ENCODE data around the gene OR14A2. TPM values are rescaled to one million over a fixed set of nuclear protein-coding genes. Genes with fewer than 3 reads are reported as not detected.

OR14A2 gene
- not detected in 2 replicates for total RNA-seq

DNA sequence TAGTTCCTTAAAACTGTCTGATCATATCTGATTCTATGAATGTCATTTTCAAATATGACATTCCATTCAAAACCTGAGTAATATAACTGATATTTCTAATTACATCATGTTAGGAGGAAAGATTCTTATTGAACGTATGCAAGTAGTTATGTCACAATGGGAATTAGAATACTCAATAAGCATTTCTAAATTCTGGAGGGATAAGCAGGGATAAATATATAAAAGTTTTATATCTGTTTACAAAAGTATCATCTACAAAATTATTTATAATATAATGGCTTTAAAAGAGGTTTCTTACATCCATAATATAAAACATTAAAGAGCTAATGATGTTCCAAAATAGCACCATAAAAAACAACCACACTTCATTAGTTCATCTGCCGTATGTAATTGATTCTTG lies at the start of gene OR14A2:
Gene OR14A2 (minus strand): TSS at position 101 of the 400 bp plus-strand sequence.

DNA sequence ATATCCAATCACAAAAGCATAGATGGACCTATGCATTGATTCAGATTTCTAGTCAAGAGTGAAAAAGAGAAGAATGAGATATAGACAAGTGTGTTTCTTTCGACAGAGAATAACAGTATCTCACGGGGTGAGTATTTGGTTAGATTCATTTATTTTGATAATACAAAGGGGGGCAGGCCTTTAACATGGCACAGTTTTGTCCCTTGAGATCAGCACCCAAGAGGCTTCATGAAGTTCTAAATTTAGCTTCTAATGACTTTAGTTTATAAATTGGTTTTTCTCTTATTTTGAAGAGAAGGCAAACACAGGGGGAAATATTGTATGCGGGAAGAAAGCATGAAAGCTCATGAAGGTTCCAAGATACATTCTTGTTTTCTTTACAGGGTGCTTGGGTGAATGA lies 12.5 kb upstream of the OR14A2 start, which contains the start of gene OR1C1:
Gene OR1C1 (minus strand): TSS at position 101 of the 400 bp plus-strand sequence. CDS start 2,150 bp downstream, outside the sequence.

DNA sequence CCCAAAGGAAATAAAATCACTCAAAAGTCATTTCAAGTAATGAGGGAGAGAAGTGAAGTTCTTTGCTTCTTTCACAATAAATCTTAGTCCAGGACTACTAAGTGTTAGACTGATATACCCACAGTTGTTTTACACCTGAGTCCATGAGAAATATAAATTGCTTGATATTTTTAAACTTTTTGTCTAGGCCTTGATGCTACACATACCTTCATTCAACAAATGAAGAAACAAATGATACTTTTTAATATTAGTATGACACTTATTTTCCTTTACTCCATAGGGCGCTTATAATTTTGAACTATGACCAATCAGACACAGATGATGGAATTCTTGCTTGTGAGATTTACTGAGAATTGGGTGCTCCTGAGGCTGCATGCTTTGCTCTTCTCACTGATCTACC lies 9.6 kb downstream of the OR14A2 start, which contains the start of gene OR14K1:
Gene OR14K1 (plus strand): TSS at position 301 of the 400 bp plus-strand sequence. CDS start 0 bp downstream, at position 301.

DNA sequence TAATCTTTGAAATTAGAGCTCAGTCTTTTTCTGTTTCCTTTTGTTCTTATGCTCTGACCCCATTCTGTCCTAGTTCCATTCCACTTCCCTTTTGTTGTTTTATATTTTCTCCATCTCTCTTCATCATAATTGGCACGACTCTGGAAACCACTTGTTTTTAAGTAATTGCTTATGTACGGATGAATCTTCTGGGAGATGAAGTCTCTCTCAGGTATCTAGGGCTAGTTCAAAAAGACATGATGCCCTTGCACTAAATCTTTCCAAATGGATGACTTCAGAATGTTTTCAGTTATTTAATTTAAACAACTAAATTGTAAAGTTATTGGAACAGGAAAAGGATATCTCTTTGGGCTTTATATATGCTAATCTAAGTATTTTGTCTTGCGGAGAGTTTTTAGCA lies 31.4 kb downstream of the OR14A2 start, which contains the start of gene OR6F1:
Gene OR6F1 (minus strand): TSS at position 101 of the 400 bp plus-strand sequence. CDS start 3,891 bp downstream, outside the sequence.

DNA sequence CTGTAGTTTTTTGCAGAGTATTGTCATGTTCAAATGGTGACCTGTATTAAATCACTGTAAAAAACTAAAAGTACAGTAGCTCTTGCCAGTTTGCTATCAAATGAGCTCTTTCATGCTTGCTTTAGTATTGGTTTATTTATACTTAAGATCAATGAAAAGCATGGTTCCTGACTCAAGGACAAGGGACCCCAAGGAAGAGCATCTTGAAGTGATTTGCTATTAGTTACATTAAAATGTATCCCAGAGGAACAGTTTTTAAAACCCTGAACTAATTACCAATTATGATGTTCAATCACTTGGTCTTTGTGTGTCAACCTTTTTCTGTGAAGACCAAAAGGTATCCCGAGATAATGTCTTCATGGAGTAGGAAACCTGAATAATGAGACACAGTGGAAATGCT lies 68.3 kb downstream of the OR14A2 start, which contains the start of gene OR13G1:
Gene OR13G1 (minus strand): TSS at position 101 of the 400 bp plus-strand sequence. CDS start 6,698 bp downstream, outside the sequence.

Other genes starting within 250 kb of the OR14A2 start
- not detected in 2 replicates for gene OR2C3, start 211.7 kb downstream of the OR14A2 start, total RNA-seq
- gene GCSAML, start 199.0 kb downstream of the OR14A2 start, total RNA-seq = not detected in 2 replicates
- gene OR2G2, start 159.8 kb downstream of the OR14A2 start, total RNA-seq = not detected in 2 replicates
- gene OR2G3, start 142.6 kb downstream of the OR14A2 start, total RNA-seq = not detected in 2 replicates
- gene OR13G1, start 68.4 kb downstream of the OR14A2 start, total RNA-seq = not detected in 2 replicates
- not detected in 2 replicates for gene OR6F1, start 31.5 kb downstream of the OR14A2 start, total RNA-seq
- not detected in 2 replicates for gene OR14K1, start 9.5 kb downstream of the OR14A2 start, total RNA-seq
- not detected in 2 replicates for gene OR1C1, start 12.4 kb upstream of the OR14A2 start, total RNA-seq
- gene OR14A16, start 76.0 kb upstream of the OR14A2 start, total RNA-seq = not detected in 2 replicates
- gene OR11L1, start 93.8 kb upstream of the OR14A2 start, total RNA-seq = not detected in 2 replicates
- 0.14 and 0.18 TPM in 2 replicates for gene TRIM58, start 109.0 kb upstream of the OR14A2 start, total RNA-seq
- not detected in 2 replicates for gene OR2W3, start 147.4 kb upstream of the OR14A2 start, total RNA-seq
- not detected in 2 replicates for gene OR2T8, start 172.1 kb upstream of the OR14A2 start, total RNA-seq
- gene OR2AJ1, start 176.7 kb upstream of the OR14A2 start, total RNA-seq = not detected in 2 replicates
- not detected in 2 replicates for gene OR2L8, start 200.7 kb upstream of the OR14A2 start, total RNA-seq
- gene OR2AK2, start 217.1 kb upstream of the OR14A2 start, total RNA-seq = not detected in 2 replicates